GM19099 (cell line): ENCODE results near the gene GSG1L.

Experiments
- POLR2A ChIP-seq: IDR thresholded peaks from 3 replicates; pipeline ENCODE4 v1.6.1; 2011; ENCODE audit warnings: low read depth; ENCODE audit not compliant: insufficient read length; ENCODE audit errors: extremely low read depth

Gene GSG1L

GRCh38 chr16:28098959-28099945, 35.7 kb upstream of the GSG1L start:
- TF ChIP-seq POLR2A, result no peak

DNA sequence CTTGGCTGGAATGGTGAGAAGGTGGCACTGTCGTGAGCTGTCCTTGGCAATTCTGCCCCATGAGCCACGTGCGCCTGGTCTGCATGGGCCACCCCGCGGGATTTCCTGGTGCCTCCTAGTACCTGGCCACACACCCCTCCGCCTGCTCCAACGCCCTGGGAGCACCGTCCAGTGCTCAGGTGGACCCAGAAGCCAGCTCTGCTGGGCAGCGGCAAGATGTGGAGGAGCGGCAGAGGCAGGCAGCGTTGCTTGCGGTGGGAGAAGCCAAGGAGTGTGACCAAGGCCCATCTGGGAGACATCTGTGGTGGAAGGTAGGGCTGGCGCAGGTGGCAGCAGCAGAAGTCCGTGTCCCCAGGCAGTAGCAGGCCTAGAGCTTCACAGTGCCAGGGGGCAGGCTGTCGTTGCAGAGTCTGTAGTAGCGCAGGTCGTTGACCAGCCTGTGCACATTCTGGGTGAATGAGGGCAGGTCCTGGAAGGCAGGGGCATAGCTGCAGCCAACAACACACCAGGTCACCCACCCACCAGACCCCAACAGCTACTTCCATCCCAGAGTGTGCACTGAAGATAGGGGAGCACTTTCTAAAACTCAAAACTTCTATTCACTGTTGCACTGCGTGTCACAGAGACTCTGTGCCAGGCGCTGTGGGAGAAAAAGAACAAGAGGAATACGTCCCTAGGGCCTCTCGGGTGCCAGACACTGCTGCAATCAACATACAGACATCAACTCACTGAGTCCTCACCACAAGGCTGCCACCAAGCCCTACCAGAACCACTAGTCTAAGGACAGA, 34.9 kb upstream of the GSG1L start:
- TF ChIP-seq POLR2A, result no peak

- TF ChIP-seq POLR2A, result no peak
Observed at GRCh38 chr16:28096983-28097899, 33.7 kb upstream of the GSG1L start.

- TF ChIP-seq POLR2A, result no peak
Observed at GRCh38 chr16:28093385-28093725, 29.8 kb upstream of the GSG1L start.

GRCh38 chr16:28092721-28093384, 29.3 kb upstream of the GSG1L start:
- TF ChIP-seq POLR2A, result no peak

DNA sequence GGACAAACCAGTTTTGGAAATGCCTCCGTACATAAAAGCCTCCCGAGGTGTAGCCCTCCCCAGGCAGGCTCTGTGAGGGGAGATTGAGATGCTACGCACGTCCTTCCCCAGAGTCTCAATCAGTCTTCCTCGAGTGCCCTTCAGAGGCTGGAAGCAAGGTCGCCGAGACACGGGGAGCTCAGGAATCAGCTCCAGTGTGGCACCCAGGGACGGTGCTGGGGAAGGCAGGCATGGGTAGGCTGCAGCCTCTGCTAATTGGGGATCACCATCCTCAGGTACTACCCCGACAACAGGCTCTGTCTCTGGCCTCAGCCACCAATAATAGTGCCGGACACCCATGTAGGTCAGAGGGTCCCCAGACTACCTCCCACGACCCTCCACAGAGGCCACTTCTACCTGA, 28.1 kb upstream of the GSG1L start:
- TF ChIP-seq POLR2A, result no peak

- no peak for TF ChIP-seq POLR2A
Observed at GRCh38 chr16:28090646-28091377, 27.3 kb upstream of the GSG1L start.

- no peak for TF ChIP-seq POLR2A
Observed at GRCh38 chr16:28089992-28090365, 26.5 kb upstream of the GSG1L start.

GRCh38 chr16:28089205-28089991, 25.9 kb upstream of the GSG1L start:
- no peak for TF ChIP-seq POLR2A

- no peak for TF ChIP-seq POLR2A
Observed at GRCh38 chr16:28087675-28088300, 24.3 kb upstream of the GSG1L start.

GRCh38 chr16:28087140-28087660, 23.7 kb upstream of the GSG1L start:
- no peak for TF ChIP-seq POLR2A
